ENCODE data around the gene HEPHL1.

Gene HEPHL1

DNA sequence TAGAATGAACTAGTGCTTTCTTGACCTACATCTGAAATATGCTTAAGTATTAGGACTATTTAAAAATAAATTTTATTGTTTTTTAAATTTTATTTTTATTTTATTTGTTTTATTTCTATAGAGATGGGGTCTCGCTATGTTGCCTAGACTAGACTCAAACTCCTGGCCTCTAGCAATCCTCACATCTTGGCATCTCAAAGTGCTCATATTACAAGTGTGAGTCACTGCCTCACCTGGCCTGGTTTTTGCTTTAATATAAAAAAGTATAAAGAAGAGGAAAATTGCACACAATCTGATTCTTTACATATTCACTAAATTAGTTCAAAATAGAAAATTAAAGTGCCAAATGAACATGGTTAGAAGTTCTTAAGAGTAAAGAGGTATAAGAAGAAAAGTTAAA, 37.5 kb downstream of the HEPHL1 start:
- ChIA-PET CTCF (no interaction called here), POLR2A (no interaction called here)
- DNase-seq (ENCODE audit: low read depth, low spot score) = no peak
- TF ChIP-seq, protein P1, sequence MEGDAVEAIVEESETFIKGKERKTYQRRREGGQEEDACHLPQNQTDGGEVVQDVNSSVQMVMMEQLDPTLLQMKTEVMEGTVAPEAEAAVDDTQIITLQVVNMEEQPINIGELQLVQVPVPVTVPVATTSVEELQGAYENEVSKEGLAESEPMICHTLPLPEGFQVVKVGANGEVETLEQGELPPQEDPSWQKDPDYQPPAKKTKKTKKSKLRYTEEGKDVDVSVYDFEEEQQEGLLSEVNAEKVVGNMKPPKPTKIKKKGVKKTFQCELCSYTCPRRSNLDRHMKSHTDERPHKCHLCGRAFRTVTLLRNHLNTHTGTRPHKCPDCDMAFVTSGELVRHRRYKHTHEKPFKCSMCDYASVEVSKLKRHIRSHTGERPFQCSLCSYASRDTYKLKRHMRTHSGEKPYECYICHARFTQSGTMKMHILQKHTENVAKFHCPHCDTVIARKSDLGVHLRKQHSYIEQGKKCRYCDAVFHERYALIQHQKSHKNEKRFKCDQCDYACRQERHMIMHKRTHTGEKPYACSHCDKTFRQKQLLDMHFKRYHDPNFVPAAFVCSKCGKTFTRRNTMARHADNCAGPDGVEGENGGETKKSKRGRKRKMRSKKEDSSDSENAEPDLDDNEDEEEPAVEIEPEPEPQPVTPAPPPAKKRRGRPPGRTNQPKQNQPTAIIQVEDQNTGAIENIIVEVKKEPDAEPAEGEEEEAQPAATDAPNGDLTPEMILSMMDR (IDR thresholded peaks at IDR 0.05; ENCODE audit: insufficient read depth, low read length, missing control alignments) = no peak
- H3K4me3 ChIP-seq (ENCODE audit: low read depth, low read length) = no peak overlapping the region

DNA sequence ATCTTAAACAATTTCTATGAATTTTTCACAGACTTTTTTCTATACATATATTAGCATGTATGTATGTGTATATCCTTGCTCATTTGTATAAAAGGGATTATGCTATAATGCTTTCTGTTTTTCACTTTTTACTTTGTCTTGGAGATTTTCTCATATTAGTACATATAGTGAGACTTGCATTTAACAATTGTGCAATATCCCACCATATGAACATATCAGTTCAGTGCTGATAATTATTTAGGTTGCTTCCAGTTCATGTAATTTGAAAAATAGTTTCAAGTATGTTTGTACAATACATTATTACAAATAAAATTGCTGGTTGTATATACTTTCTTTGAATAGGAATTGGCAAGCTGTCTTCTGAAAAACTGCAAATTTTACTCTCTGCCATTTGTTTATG, 37.9 kb downstream of the HEPHL1 start:
- CTCF ChIA-PET = no interaction called here
- TF ChIP-seq, protein P1 (IDR thresholded peaks at IDR 0.05; ENCODE audit: insufficient read depth, low read length, missing control alignments) = no peak
- no peak overlapping the region for H3K4me3 ChIP-seq (ENCODE audit: low read depth, low read length)
- POLR2A ChIA-PET = no interaction called here
- no peak for DNase-seq (ENCODE audit: low read depth, low spot score)

DNA sequence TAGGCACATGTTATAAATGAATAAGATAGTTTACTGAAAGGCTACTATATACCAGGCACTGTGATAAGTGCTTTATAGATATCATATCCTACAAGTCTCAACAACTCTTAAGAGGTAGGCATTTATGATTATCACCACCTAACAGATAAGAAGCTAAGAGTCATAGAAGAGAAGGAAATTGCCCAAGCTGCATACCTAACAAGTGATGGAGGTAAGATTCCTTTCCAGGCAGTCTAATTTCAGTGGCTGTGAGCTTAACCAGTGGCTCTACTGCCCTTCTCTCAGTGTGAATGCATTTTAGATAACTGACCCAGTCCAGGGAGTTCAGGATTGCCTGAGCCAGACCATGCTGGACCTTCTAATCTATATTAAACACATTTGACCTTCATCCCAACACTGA, 39.2 kb downstream of the HEPHL1 start:
- no peak for DNase-seq (ENCODE audit: low read depth, low spot score)
- TF ChIP-seq, protein P1 (IDR thresholded peaks at IDR 0.05; ENCODE audit: insufficient read depth, low read length, missing control alignments) = no peak
- H3K4me3 ChIP-seq (ENCODE audit: low read depth, low read length) = no peak overlapping the region
- ChIA-PET POLR2A (no interaction called here), CTCF (interaction anchor here (1.3 kb wide), 1 partner anchor 10 kb away, joined by 3 read pairs; no protein-coding TSS in a partner anchor)

DNA sequence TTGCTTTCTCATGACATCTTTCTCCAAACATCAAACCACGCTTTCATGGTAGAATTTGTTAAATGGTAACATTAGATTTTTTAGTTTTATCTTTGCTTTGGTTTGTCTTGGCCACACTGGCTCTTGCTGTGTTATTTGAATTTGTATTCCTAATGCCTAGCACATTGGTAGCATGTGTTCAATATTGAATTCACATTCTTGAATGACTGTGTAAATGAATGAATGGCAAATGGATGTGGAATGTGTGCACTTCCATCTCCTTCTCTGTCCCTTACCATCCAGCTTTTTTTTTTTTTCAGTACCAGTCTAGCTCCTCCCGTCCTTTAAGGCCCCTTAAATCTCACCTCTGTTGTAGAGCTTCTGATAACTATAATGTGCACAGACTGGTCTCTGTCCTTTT, 41.2 kb downstream of the HEPHL1 start:
- ChIA-PET POLR2A (no interaction called here), CTCF (no interaction called here)
- no peak for DNase-seq (ENCODE audit: low read depth, low spot score)
- H3K4me3 ChIP-seq (ENCODE audit: low read depth, low read length) = no peak overlapping the region
- TF ChIP-seq, protein P1 (IDR thresholded peaks at IDR 0.05; ENCODE audit: insufficient read depth, low read length, missing control alignments) = no peak

DNA sequence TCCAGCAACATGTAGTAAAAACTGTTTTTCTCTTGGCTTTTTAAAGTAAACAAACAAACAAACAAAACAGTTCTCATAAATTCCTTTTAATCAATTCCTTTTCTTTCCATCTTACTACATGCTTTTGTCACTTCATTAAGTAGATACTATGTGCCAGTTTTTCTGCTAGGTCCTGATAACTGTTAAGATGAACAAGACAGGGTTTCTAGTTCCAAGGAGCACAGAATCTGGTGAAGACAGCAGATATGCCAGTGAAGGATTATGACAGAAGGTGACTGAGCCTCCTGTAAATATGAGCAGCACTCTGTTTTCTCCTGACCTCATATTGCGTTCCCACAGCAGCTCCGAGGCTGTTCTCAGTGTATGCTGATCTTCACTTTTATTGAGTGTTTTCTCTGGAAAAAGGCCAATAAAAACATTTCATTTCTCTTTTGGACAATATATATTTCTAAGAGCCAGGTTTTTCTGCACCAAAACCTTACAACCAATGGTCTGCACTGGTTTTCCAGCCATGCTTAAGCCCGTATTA, 45.8 kb downstream of the HEPHL1 start:
- ChIA-PET POLR2A (no interaction called here), CTCF (no interaction called here)
- no peak overlapping the region for H3K4me3 ChIP-seq (ENCODE audit: low read depth, low read length)
- TF ChIP-seq, protein P1 (IDR thresholded peaks at IDR 0.05; ENCODE audit: insufficient read depth, low read length, missing control alignments) = no peak
- DNase-seq (ENCODE audit: low read depth, low spot score) = no peak

DNA sequence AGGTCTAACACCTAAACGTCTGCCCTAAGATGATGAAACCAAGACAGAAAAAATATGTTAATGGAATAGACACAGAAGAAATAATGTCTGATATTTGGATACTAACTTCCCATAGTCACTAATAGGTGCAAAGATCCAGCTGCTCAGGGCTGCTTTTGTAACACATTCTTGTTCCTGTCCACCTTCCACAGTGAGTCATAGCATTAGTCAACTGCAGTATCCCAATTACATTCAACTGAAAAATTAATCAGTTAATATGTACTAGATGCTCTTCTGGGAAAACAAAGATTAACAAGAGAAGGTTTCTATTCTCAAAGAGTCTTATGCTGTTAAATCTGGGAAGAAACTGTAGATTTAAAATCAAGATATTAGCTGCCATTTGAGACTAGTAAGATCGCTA, 47.6 kb downstream of the HEPHL1 start:
- TF ChIP-seq, protein P1 (IDR thresholded peaks at IDR 0.05; ENCODE audit: insufficient read depth, low read length, missing control alignments) = no peak
- CTCF ChIA-PET = interaction anchor here (1.4 kb wide), 1 partner anchor 147 kb away, joined by 3 read pairs; no protein-coding TSS in a partner anchor
- no peak for DNase-seq (ENCODE audit: low read depth, low spot score)
- POLR2A ChIA-PET = no interaction called here
- no peak overlapping the region for H3K4me3 ChIP-seq (ENCODE audit: low read depth, low read length)

Measured in AG04449 (cell line).